ENCODE results near the gene SULT2B1. TPM values are rescaled to one million over a fixed set of nuclear protein-coding genes. Genes with fewer than 3 reads are reported as not detected.
"Not testable (repeated sequence)": the region's sequence is repeated elsewhere in the genome, so short reads cannot be mapped to it uniquely, and the experiment has no call there.

SULT2B1 gene
- total and polyA plus RNA-seq, 4 experiments from 2014 or later = 0.13 TPM; not detected in 3

DNA sequence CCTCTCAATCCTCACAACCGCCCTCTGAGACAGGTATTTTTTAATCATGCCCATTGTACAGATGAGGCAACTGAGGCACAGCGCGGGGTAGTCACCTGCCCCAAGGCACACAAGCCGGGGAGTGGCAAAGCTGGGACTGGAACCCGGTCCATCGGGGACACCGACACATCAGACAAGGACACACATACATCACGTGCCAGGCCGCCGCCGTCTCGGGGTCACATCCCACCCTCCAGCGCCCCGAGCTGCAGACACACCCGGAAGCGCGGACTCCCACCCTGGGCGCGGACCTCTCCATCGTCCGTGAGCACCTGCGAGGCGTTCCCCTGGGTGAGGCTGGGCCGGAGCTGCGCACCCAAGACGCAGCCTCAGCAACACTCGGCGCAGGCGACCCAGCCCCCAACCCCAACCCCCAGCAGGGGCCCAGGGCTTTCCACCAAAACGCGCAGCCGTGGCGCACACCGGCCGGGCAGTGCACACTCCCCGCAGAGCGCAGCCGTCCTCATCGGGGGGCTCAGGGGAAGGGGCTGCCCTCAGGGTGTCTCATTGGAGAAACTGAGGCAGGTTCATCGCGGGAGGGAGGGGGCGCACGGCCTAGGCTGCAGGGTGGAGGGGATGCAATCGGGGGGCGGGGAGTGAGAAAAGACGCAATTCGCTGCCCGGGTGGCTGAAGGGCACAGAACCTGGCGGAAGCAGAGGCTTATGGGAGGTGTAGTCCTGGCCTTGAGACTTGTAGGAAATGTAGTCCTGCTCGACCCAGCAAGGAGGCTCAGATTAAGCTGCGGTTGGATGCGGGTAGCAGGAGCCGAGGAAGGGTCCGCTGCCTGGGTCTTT lies 38.5 kb upstream of the SULT2B1 start:
- Mint-ChIP-seq H3K4me3 (no peak overlapping the region), H3K4me1 (peaks cover 6 to 16% (median 11%) of the 10 kb centered on the region in 4 donors), H3K27ac (peak overlapping the region in 3 of 7 donors; percentile 68 to 96 (median 91)), H3K36me3 (peaks cover 0 to 4% of the 10 kb centered on the region in 2 donors), H3K27me3 (no peaks in the 10 kb centered on the region), H3K9me3 (no peaks in the 10 kb centered on the region)
- H3K36me3 ChIP-seq (ENCODE audit: insufficient read depth, low read length) = no peaks in the 10 kb centered on the region
- H3K4me3 ChIP-seq (ENCODE audit: low read length in 2 of 2) = peak overlapping the region; percentile 65 to 89
- H3K4me1 ChIP-seq (ENCODE audit: insufficient read depth, low read length) = peaks cover 27% of the 10 kb centered on the region
- H3K27ac ChIP-seq (ENCODE audit: low read depth, low read length) = peak overlapping the region; percentile 59
- intact Hi-C loops (cut with micrococcal nuclease) = loop anchor here (1.0 to 5.0 kb wide), 3 partner anchors 66 to 1129 kb away; partner anchors contain the start of genes GRWD1, RRAS, SCAF1 and TMEM143
- ChIA-PET CTCF (ENCODE audit: partially characterized antibody) (interaction anchor here (1.0 to 1.4 kb wide), 3 partner anchors 24 to 75 kb away, joined by 4 to 9 read pairs (median 5); no protein-coding TSS in a partner anchor), POLR2A (ENCODE audit: partially characterized antibody) (interaction anchor here (0.6 to 2.8 kb wide), 16 partner anchors 11 to 1150 kb away, joined by 3 to 10 read pairs (median 3); partner anchors contain the start of genes DBP, KDELR1, RPL18 and SPHK2)
- DNase-seq = peak; percentile 70 to 88 (median 73)
- no peaks in the 10 kb centered on the region for H3K9me3 ChIP-seq (ENCODE audit: control insufficient read depth in 1 of 2, low read length in 2 of 2)
- no peaks in the 10 kb centered on the region for H3K27me3 ChIP-seq (ENCODE audit: insufficient read depth, low read length)

- H3K4me1 ChIP-seq (ENCODE audit: insufficient read depth, low read length) = peaks cover 27% of the 10 kb centered on the region
- H3K9me3 Mint-ChIP-seq = no peaks in the 10 kb centered on the region
- H3K27ac Mint-ChIP-seq = peak overlapping the region in 3 of 7 donors; percentile 68 to 96 (median 91)
- intact Hi-C loops (cut with micrococcal nuclease) = loop anchor here (5.0 kb wide), 2 partner anchors 67 to 1128 kb away; partner anchors contain the start of genes GRWD1, RRAS and SCAF1
- peaks cover 0 to 4% of the 10 kb centered on the region in 2 donors for H3K36me3 Mint-ChIP-seq
- CTCF ChIA-PET (ENCODE audit: partially characterized antibody) = interaction anchor here (0.7 to 1.3 kb wide), 3 partner anchors 8 to 74 kb away, joined by 3 to 9 read pairs (median 5); no protein-coding TSS in a partner anchor
- no peaks in the 10 kb centered on the region for H3K36me3 ChIP-seq (ENCODE audit: insufficient read depth, low read length)
- no peaks in the 10 kb centered on the region for H3K27me3 Mint-ChIP-seq
- no peaks in the 10 kb centered on the region for H3K9me3 ChIP-seq (ENCODE audit: control insufficient read depth in 1 of 2, low read length in 2 of 2)
- peaks cover 6 to 16% (median 11%) of the 10 kb centered on the region in 4 donors for H3K4me1 Mint-ChIP-seq
- peak overlapping the region in 1 of 2 donors; percentile 89 for H3K4me3 ChIP-seq (ENCODE audit: low read length in 2 of 2)
- H3K27me3 ChIP-seq (ENCODE audit: insufficient read depth, low read length) = no peaks in the 10 kb centered on the region
- H3K4me3 Mint-ChIP-seq = no peak overlapping the region
- POLR2A ChIA-PET (ENCODE audit: partially characterized antibody) = interaction anchor here (0.6 to 2.8 kb wide), 11 partner anchors 12 to 181 kb away, joined by 3 to 10 read pairs (median 3); partner anchors contain the start of genes KDELR1, RPL18, SPHK2 and SYNGR4
- H3K27ac ChIP-seq (ENCODE audit: low read depth, low read length) = no peak overlapping the region
- DNase-seq = no peak
Measured at GRCh38 chr19:48514123-48514458, 37.9 kb upstream of the SULT2B1 start.

DNA sequence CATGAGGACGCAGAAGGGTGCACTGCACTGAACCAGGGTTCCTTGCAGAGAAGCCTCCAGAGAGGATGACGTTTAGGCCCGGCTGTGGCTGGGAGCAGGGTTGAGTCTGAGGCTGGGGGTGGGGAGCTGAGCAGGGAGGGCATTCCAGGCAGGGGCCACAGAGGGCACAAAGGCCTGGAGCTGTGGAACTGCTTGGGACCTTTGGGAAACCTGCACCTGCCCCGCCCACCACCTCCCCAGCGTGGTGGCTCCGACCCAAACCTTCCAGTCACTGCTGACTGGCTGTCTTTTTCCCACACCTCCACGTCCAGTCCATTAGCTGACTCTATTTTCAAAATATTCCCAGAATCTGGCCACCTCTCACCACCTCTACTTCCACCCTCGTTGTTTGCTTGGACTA lies 35.4 kb upstream of the SULT2B1 start:
- Histone ChIP-seq H3K4me3 (ENCODE audit: low read length in 2 of 2) (no peak overlapping the region), H3K9me3 (ENCODE audit: control insufficient read depth in 1 of 2, low read length in 2 of 2) (no peaks in the 10 kb centered on the region), H3K4me1 (ENCODE audit: insufficient read depth, low read length) (peaks cover 16% of the 10 kb centered on the region), H3K27ac (ENCODE audit: low read depth, low read length) (no peak overlapping the region), H3K27me3 (ENCODE audit: insufficient read depth, low read length) (no peaks in the 10 kb centered on the region), H3K36me3 (ENCODE audit: insufficient read depth, low read length) (no peaks in the 10 kb centered on the region)
- Mint-ChIP-seq H3K36me3 (no peaks in the 10 kb centered on the region), H3K4me1 (peaks cover 2 to 6% (median 4%) of the 10 kb centered on the region in 4 donors), H3K27ac (no peak overlapping the region), H3K4me3 (peak overlapping the region in 1 of 8 donors; percentile 58), H3K9me3 (no peaks in the 10 kb centered on the region), H3K27me3 (no peaks in the 10 kb centered on the region)
- no peak for DNase-seq
- POLR2A ChIA-PET (ENCODE audit: partially characterized antibody) = no interaction called here
- intact Hi-C loops (cut with micrococcal nuclease) = no loop called here
- CTCF ChIA-PET (ENCODE audit: partially characterized antibody) = interaction anchor here (0.6 to 1.9 kb wide), 3 partner anchors 9 to 153 kb away, joined by 3 to 7 read pairs (median 3); partner anchors contain the start of genes SYNGR4 and TMEM143

DNA sequence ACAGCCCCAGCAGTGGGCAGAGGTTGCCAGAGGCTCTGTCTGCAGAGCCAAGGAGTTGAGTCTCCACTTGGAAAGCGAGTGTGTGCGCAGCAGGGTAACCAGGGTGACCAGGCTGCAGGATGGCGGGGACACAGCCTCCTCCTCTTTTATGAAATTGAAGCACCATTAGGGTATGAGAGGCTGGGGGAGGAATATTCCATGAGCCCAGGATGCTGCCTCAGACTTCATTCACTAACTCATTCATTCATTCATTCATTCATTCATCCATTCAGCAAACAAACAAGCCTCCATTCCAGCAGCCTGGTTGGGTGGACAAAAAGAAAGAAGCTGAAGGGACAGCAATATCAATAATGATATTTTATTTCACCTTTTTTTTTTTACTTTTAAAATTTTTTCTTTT lies 33.8 kb upstream of the SULT2B1 start:
- no peak overlapping the region for H3K27ac ChIP-seq (ENCODE audit: low read depth, low read length)
- Mint-ChIP-seq H3K9me3 (peaks cover 0 to 1% (median 0%) of the 10 kb centered on the region in 8 donors), H3K4me3 (no peak overlapping the region), H3K4me1 (peaks cover 2 to 6% (median 4%) of the 10 kb centered on the region in 4 donors), H3K27me3 (peaks cover 2 to 3% of the 10 kb centered on the region in 2 donors), H3K27ac (no peak overlapping the region), H3K36me3 (no peaks in the 10 kb centered on the region)
- peaks cover 2% of the 10 kb centered on the region for H3K4me1 ChIP-seq (ENCODE audit: insufficient read depth, low read length)
- H3K9me3 ChIP-seq (ENCODE audit: control insufficient read depth in 1 of 2, low read length in 2 of 2) = no peaks in the 10 kb centered on the region
- H3K36me3 ChIP-seq (ENCODE audit: insufficient read depth, low read length) = no peaks in the 10 kb centered on the region
- no peak overlapping the region for H3K4me3 ChIP-seq (ENCODE audit: low read length in 2 of 2)
- ChIA-PET POLR2A (ENCODE audit: partially characterized antibody) (interaction anchor here (1.0 kb wide), 1 partner anchor 101 kb away, joined by 3 read pairs; the partner anchor contains the start of genes RPL18 and SPHK2), CTCF (ENCODE audit: partially characterized antibody) (interaction anchor here (0.9 kb wide), 1 partner anchor 12 kb away, joined by 3 read pairs; no protein-coding TSS in a partner anchor)
- no peak for DNase-seq
- H3K27me3 ChIP-seq (ENCODE audit: insufficient read depth, low read length) = no peaks in the 10 kb centered on the region
- intact Hi-C loops (cut with micrococcal nuclease) = no loop called here

- H3K4me3 Mint-ChIP-seq; DNase-seq; H3K9me3 ChIP-seq (ENCODE audit: control insufficient read depth in 1 of 2, low read length in 2 of 2); POLR2A ChIA-PET (ENCODE audit: partially characterized antibody); H3K27me3 Mint-ChIP-seq; H3K36me3 ChIP-seq (ENCODE audit: insufficient read depth, low read length); H3K4me3 ChIP-seq (ENCODE audit: low read length in 2 of 2); H3K4me1 ChIP-seq (ENCODE audit: insufficient read depth, low read length); H3K9me3 Mint-ChIP-seq; intact Hi-C loops (cut with micrococcal nuclease); H3K4me1 Mint-ChIP-seq; H3K27ac Mint-ChIP-seq; H3K27ac ChIP-seq (ENCODE audit: low read depth, low read length); H3K36me3 Mint-ChIP-seq; H3K27me3 ChIP-seq (ENCODE audit: insufficient read depth, low read length): not testable (repeated sequence)
- CTCF ChIA-PET (ENCODE audit: partially characterized antibody) = interaction anchor here (0.6 to 1.3 kb wide), 4 partner anchors 12 to 91 kb away, joined by 3 to 5 read pairs (median 4); no protein-coding TSS in a partner anchor
Measured at GRCh38 chr19:48519426-48519825, 32.5 kb upstream of the SULT2B1 start.

DNA sequence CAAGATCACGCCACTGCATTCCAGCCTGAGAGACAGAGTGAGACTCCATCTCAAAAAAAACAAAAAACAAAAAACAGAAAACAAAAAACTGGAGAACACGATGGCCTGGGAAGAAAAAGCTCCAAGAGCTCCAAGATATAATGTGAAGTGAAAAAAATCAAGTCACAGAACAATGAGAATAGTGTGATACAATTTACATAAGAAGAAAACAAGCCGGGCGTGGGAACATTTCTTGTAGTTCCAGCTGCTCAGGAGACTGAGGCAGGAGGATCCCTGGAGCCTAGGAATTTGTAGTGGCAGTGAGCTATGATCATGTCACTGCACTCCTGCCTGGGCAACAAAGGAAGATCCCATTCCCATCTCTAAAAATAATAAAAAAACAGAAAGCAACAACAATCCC lies 31.8 kb upstream of the SULT2B1 start:
- intact Hi-C loops (cut with micrococcal nuclease) = no loop called here
- peaks cover 0 to 2% of the 10 kb centered on the region in 2 donors for H3K36me3 Mint-ChIP-seq
- H3K27me3 ChIP-seq (ENCODE audit: insufficient read depth, low read length) = no peaks in the 10 kb centered on the region
- no peak overlapping the region for H3K4me3 Mint-ChIP-seq
- no peaks in the 10 kb centered on the region for H3K36me3 ChIP-seq (ENCODE audit: insufficient read depth, low read length)
- DNase-seq = no peak
- no peak overlapping the region for H3K27ac ChIP-seq (ENCODE audit: low read depth, low read length)
- ChIA-PET CTCF (ENCODE audit: partially characterized antibody) (interaction anchor here (1.2 to 1.3 kb wide), 2 partner anchors 14 to 64 kb away, joined by 4 to 5 read pairs; no protein-coding TSS in a partner anchor), POLR2A (ENCODE audit: partially characterized antibody) (no interaction called here)
- peaks cover 0 to 5% of the 10 kb centered on the region in 2 donors for H3K9me3 ChIP-seq (ENCODE audit: control insufficient read depth in 1 of 2, low read length in 2 of 2)
- H3K27me3 Mint-ChIP-seq = peaks cover 7 to 9% of the 10 kb centered on the region in 2 donors
- no peaks in the 10 kb centered on the region for H3K4me1 Mint-ChIP-seq
- H3K4me3 ChIP-seq (ENCODE audit: low read length in 2 of 2) = no peak overlapping the region
- H3K9me3 Mint-ChIP-seq = peaks cover 0 to 12% (median 10%) of the 10 kb centered on the region in 8 donors
- H3K27ac Mint-ChIP-seq = no peak overlapping the region
- H3K4me1 ChIP-seq (ENCODE audit: insufficient read depth, low read length) = no peaks in the 10 kb centered on the region

DNA sequence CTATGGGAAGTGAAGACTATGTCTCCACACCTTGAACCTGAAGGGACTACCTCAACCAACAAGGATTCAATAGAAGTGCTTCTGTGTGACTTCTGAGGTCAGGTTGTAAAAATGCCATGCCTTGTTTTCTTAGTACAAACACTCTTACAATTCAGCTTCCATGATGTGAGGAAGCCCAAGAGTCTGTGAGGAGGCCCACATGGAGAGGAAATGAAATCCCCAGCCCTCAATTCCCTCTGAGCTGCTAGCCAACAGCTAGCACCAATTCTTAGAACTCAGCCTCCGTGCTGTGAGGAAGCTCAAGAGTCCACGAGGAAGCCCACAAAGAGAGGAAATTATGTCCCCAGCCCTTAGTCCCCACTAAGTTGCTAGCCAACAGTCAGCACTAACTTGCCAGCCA lies 27.8 kb upstream of the SULT2B1 start:
- Histone ChIP-seq H3K4me3 (ENCODE audit: low read length in 2 of 2) (no peak overlapping the region), H3K27ac (ENCODE audit: low read depth, low read length) (no peak overlapping the region), H3K9me3 (ENCODE audit: control insufficient read depth in 1 of 2, low read length in 2 of 2) (peaks cover 0 to 9% of the 10 kb centered on the region in 2 donors), H3K36me3 (ENCODE audit: insufficient read depth, low read length) (no peaks in the 10 kb centered on the region), H3K4me1 (ENCODE audit: insufficient read depth, low read length) (no peaks in the 10 kb centered on the region), H3K27me3 (ENCODE audit: insufficient read depth, low read length) (no peaks in the 10 kb centered on the region)
- DNase-seq = no peak
- H3K36me3 Mint-ChIP-seq = peaks cover 6 to 10% of the 10 kb centered on the region in 2 donors
- peaks cover 0 to 46% (median 35%) of the 10 kb centered on the region in 8 donors for H3K9me3 Mint-ChIP-seq
- H3K27me3 Mint-ChIP-seq = peaks cover 7 to 14% of the 10 kb centered on the region in 2 donors
- no peak overlapping the region for H3K27ac Mint-ChIP-seq
- intact Hi-C loops (cut with micrococcal nuclease) = no loop called here
- ChIA-PET CTCF (ENCODE audit: partially characterized antibody) (no interaction called here), POLR2A (ENCODE audit: partially characterized antibody) (no interaction called here)
- no peaks in the 10 kb centered on the region for H3K4me1 Mint-ChIP-seq
- peak overlapping the region in 1 of 8 donors; percentile 42 for H3K4me3 Mint-ChIP-seq
